HepG2 (cell line): ENCODE measurements around the gene PTCD3. TPM values are rescaled to one million over a fixed set of nuclear protein-coding genes. Genes with fewer than 3 reads are reported as not detected.

Source experiments
- ATAC-seq: fragments of 200-7000 bp; cut with Tn5 transposase; 3 replicates; pipeline ENCODE4 v1.9.1; 2020; ENCODE audit warnings: mild to moderate bottlenecking, moderate library complexity
- BruUV-seq: library from RNA; stranded (reverse); fragments of 400-500 nt; replicated peaks from 2 replicates; lab custom pipeline; 2021; lab: Mats Ljungman, UMichigan
- CTCF ChIA-PET: fragments of 300-600 bp; formaldehyde crosslinking; extraction: SDS; loops from one replicate; lab custom pipeline; 2021; ENCODE audit warnings: low total read pairs, inconsistent platforms, low intra/inter-chr PET ratio; lab: Yijun Ruan, JAX
- POLR2A ChIA-PET: fragments of 350-600 bp; sonication (Branson Sonifier 250); formaldehyde crosslinking; loops from one replicate; lab custom pipeline; 2020; ENCODE audit warnings: antibody characterized with exemption, inconsistent platforms; lab: Yijun Ruan, JAX
- DNase-seq: peaks from one replicate; pipeline ENCODE4 v3.0.0-alpha.2; 2015; ENCODE audit warnings: low spot score
- FAIRE-seq: peaks from 3 replicates; lab custom pipeline; 2011; peaks lifted over from hg19 to GRCh38; lab: Jason Lieb, UNC
- H2AFZ ChIP-seq: one replicate; pipeline ENCODE4 v1.6.1; 2011; ENCODE audit warnings: low read length, inconsistent platforms
- H3K27ac ChIP-seq: fragments of 300-600 bp; 3 replicates; pipeline ENCODE4 v1.8.0; 2011; ENCODE audit warnings: mixed run types, mild to moderate bottlenecking, mixed read lengths, low read length, inconsistent platforms; ENCODE audit not compliant: insufficient read depth; ENCODE audit errors: extremely low read length
- H3K27me3 ChIP-seq, 2 experiments: fragments of 200-600 bp in 1 of 2; 2 replicates in 1 of 2; 3 replicates in 1 of 2; pipeline versions ENCODE4 v1.6.0 to v1.8.0; 2011; ENCODE audit warnings: low read length in 2 of 2, mild to moderate bottlenecking in 2 of 2, moderate library complexity in 2 of 2, inconsistent platforms in 1 of 2; ENCODE audit not compliant: insufficient read depth in 2 of 2, control insufficient read depth in 1 of 2
- H3K36me3 ChIP-seq, 2 experiments: fragments of 200-600 bp in 1 of 2; replicated peaks in 1 of 2; 2 replicates in 1 of 2; 3 replicates in 1 of 2; pipeline versions ENCODE4 v1.5.1 to v1.8.0; 2011; ENCODE audit warnings: low read length in 2 of 2, inconsistent platforms in 1 of 2; ENCODE audit not compliant: insufficient read depth in 2 of 2, control insufficient read depth in 1 of 2
- H3K4me1 ChIP-seq: 2 replicates; pipeline ENCODE4 v1.5.1; 2012; ENCODE audit warnings: low read length, inconsistent platforms; ENCODE audit not compliant: insufficient read depth
- H3K4me2 ChIP-seq: 2 replicates; pipeline ENCODE4 v1.6.0; 2011; ENCODE audit warnings: low read depth, low read length, inconsistent platforms
- H3K4me3 ChIP-seq, 3 experiments: fragments of 200-600 bp in 1 of 3; sonication (generic), shearing (Covaris generic) in 1 of 3; replicated peaks in 1 of 3; 2 replicates each; pipeline ENCODE4 v1.5.1; 2011 to 2016; ENCODE audit warnings: low read length in 3 of 3, inconsistent platforms in 2 of 3, low read depth in 2 of 3, mild to moderate bottlenecking in 2 of 3, control low read depth in 1 of 3, mixed read lengths in 1 of 3; ENCODE audit not compliant: insufficient read depth in 1 of 3
- H3K79me2 ChIP-seq: one replicate; pipeline ENCODE4 v1.6.1; 2011; ENCODE audit warnings: low read length, inconsistent platforms; ENCODE audit not compliant: insufficient read depth
- H3K9ac ChIP-seq: 2 replicates; pipeline ENCODE4 v1.6.0; 2011; ENCODE audit warnings: mild to moderate bottlenecking, low read depth, low read length, inconsistent platforms; ENCODE audit not compliant: insufficient read depth
- H3K9me3 ChIP-seq: 2 replicates; pipeline ENCODE4 v1.5.1; 2012; ENCODE audit warnings: mild to moderate bottlenecking, low read length
- H4K20me1 ChIP-seq: 2 replicates; pipeline ENCODE4 v1.6.0; 2011; ENCODE audit warnings: inconsistent platforms, mild to moderate bottlenecking, low read length, moderate library complexity; ENCODE audit not compliant: insufficient read depth
- ARNTL ChIP-seq: sonication (generic); formaldehyde crosslinking; IDR thresholded peaks from 2 replicates; pipeline ENCODE4 v1.4.0; 2020; ENCODE audit warnings: mild to moderate bottlenecking, missing genetic modification reagents
- ATF7 ChIP-seq, 2 experiments: fragments of 450-650 bp in 1 of 2; sonication (generic) in 1 of 2; formaldehyde crosslinking in 1 of 2; IDR thresholded peaks; 2 replicates each; pipeline versions ENCODE4 v1.4.0 to v1.6.1; 2016 to 2020; ENCODE audit warnings: antibody characterized with exemption in 1 of 2, mild to moderate bottlenecking in 1 of 2, missing genetic modification reagents in 1 of 2
- FOSL2 ChIP-seq: sonication (generic); formaldehyde crosslinking; IDR thresholded peaks from 2 replicates; pipeline ENCODE4 v1.4.0; 2020; ENCODE audit warnings: missing genetic modification reagents
- GATAD1 ChIP-seq: IDR thresholded peaks from 2 replicates; pipeline ENCODE4 v1.6.1; 2016; ENCODE audit warnings: missing genetic modification reagents, missing compliant biosample characterization
- GMEB1 ChIP-seq: sonication (generic); formaldehyde crosslinking; IDR thresholded peaks from 2 replicates; pipeline ENCODE4 v1.5.1; 2020; ENCODE audit warnings: missing genetic modification reagents, mild to moderate bottlenecking, borderline replicate concordance
- NFIC ChIP-seq: IDR thresholded peaks from 2 replicates; pipeline ENCODE4 v1.6.1; 2012; ENCODE audit warnings: mild to moderate bottlenecking, low read length, inconsistent platforms
- NFRKB ChIP-seq: fragments of 450-650 bp; IDR thresholded peaks from 2 replicates; pipeline ENCODE4 v1.6.1; 2017
- NFYC ChIP-seq: IDR thresholded peaks from 2 replicates; pipeline ENCODE4 v1.6.1; 2016; ENCODE audit warnings: missing genetic modification reagents, missing compliant biosample characterization
- POLR2A ChIP-seq, 2 experiments: IDR thresholded peaks; 2 replicates each; pipeline ENCODE4 v1.6.1; 2011; ENCODE audit warnings: low read depth in 2 of 2, low read length in 2 of 2, mild to moderate bottlenecking in 1 of 2, moderate library complexity in 1 of 2; ENCODE audit not compliant: insufficient read depth in 1 of 2
- RBAK ChIP-seq: sonication (generic); formaldehyde crosslinking; IDR thresholded peaks from 2 replicates; pipeline ENCODE4 v1.5.1; 2020; ENCODE audit warnings: mild to moderate bottlenecking, missing genetic modification reagents
- SMAD3 ChIP-seq: sonication (generic); formaldehyde crosslinking; IDR thresholded peaks from 2 replicates; pipeline ENCODE4 v1.4.0; 2020; ENCODE audit warnings: missing genetic modification reagents
- SMARCC2 ChIP-seq: fragments of 450-650 bp; IDR thresholded peaks from 2 replicates; pipeline ENCODE4 v1.6.1; 2017; ENCODE audit warnings: antibody characterized with exemption, mild to moderate bottlenecking
- SRSF9 ChIP-seq: fragments of 200-400 bp; formaldehyde crosslinking; IDR thresholded peaks from 2 replicates; pipeline ENCODE4 v1.6.1; 2018; ENCODE audit warnings: borderline replicate concordance, mild to moderate bottlenecking, low read depth, low read length; ENCODE audit not compliant: insufficient read depth, poor library complexity, severe bottlenecking
- THAP8 ChIP-seq: sonication (generic); formaldehyde crosslinking; IDR thresholded peaks from 2 replicates; pipeline ENCODE4 v1.5.1; 2020; ENCODE audit warnings: missing genetic modification reagents, mild to moderate bottlenecking, borderline replicate concordance
- ZKSCAN1 ChIP-seq: fragments of 150-350 bp; IDR thresholded peaks from 2 replicates; pipeline ENCODE4 v1.6.1; 2014; ENCODE audit warnings: low read length
- ZNF138 ChIP-seq: sonication (generic); formaldehyde crosslinking; IDR thresholded peaks from 2 replicates; pipeline ENCODE4 v1.5.0; 2020; ENCODE audit warnings: mild to moderate bottlenecking, low read depth, missing genetic modification reagents
- ZNF510 ChIP-seq: sonication (generic); formaldehyde crosslinking; IDR thresholded peaks from 2 replicates; pipeline ENCODE4 v1.4.0; 2020; ENCODE audit warnings: low read depth, mild to moderate bottlenecking, missing genetic modification reagents
- ZNF530 ChIP-seq: sonication (generic); formaldehyde crosslinking; IDR thresholded peaks from 2 replicates; pipeline ENCODE4 v1.5.0; 2020; ENCODE audit warnings: low read depth, mild to moderate bottlenecking, missing genetic modification reagents
- in situ Hi-C: cut with HindIII; loops from 2 replicates; pipeline ENCODE4 v1.10.0; 2017; ENCODE audit warnings: low pct_unique_long_range_greater_than_20kb; ENCODE audit not compliant: extremely low pct_ligation_motif_present
- intact Hi-C: fragments of 100-400 bp; cut with micrococcal nuclease; formaldehyde crosslinking; loops from one replicate; pipeline ENCODE4 v1.10.0; 2022; ENCODE audit not compliant: unreplicated experiment
- polyA plus RNA-seq, 8 experiments: library from polyadenylated mRNA; depleted of rRNA in 3 of 8; stranded (reverse) in 7 of 8; unstranded in 1 of 8; fragments of >200 nt; fragmentation: Illumina TruSeq in 4 of 8; extraction: Trizol in 4 of 8; gene quantifications; 2 replicates each; pipeline versions ENCODE4 v1.2.1 to v1.2.3, GENCODE V29; 2011 to 2016; ENCODE audit warnings: low read depth in 4 of 8, missing spikeins in 1 of 8, mixed read lengths in 1 of 8; ENCODE audit not compliant: insufficient read depth in 1 of 8
- total RNA-seq, 5 experiments: library from RNA; depleted of rRNA; stranded (reverse); fragments of >200 nt; fragmentation: Illumina TruSeq; extraction: Trizol; gene quantifications; 2 replicates each; pipeline ENCODE4 v1.2.3, GENCODE V29; 2016; ENCODE audit warnings: low read depth in 1 of 5

Gene PTCD3
- total and polyA plus RNA-seq, 2 of the 13 experiments (the other 11 are each of a cell fraction or from before 2014, with no cell fraction given) = 124 to 309 TPM

- Histone ChIP-seq H3K4me1 (peaks cover 16% of the 10 kb centered on the region; the same call in 1 of the 2 replicates), H3K36me3 (peaks cover 1 to 39% of the 10 kb centered on the region in 2 experiments; a peak in 4 of 5 replicates), H4K20me1 (peaks cover 10% of the 10 kb centered on the region), H3K9me3 (no peaks in the 10 kb centered on the region), H3K79me2 (peaks cover 97% of the 10 kb centered on the region), H2AFZ (no peak overlapping the region)
- peak; percentile 25; the same call in 2 of the 3 replicates for ATAC-seq
- in situ Hi-C loops (no loop called here), intact Hi-C loops (no loop called here)
- no peak for FAIRE-seq
- CTCF ChIA-PET = no interaction called here
- POLR2A ChIA-PET = interaction anchor here (1.9 kb wide), 1 partner anchor 9 kb away, joined by 7 read pairs; the partner anchor contains the start of gene IMMT
- DNase-seq = no peak
- TF ChIP-seq RBAK (CRISPR knock-in tag) (no peak), GMEB1 (no peak), SMARCC2 (no peak), POLR2A (IDR thresholded peaks at IDR 0.05; ENCODE audit: insufficient read depth in 1 of 2, low read depth in 2 of 2, low read length in 2 of 2) (no peak), FOSL2 (CRISPR knock-in tag) (no peak), NFYC (CRISPR knock-in tag) (no peak), ZNF510 (no peak), SMAD3 (CRISPR knock-in tag) (no peak), SRSF9 (no peak), THAP8 (no peak), ZNF138 (CRISPR knock-in tag) (no peak), ZKSCAN1 (no peak), NFIC (no peak), ARNTL (CRISPR knock-in tag) (no peak), ZNF530 (no peak), ATF7 (IDR thresholded peaks at IDR 0.05) (no peak), ATF7 (CRISPR knock-in tag; IDR thresholded peaks at IDR 0.05) (no peak), GATAD1 (CRISPR knock-in tag) (no peak), NFRKB (no peak)
- TF ChIP-seq, all 625 proteins: peak for 0
- BruUV-seq = no TSS peak
- H3K27ac ChIP-seq = no peak overlapping the region
- no peak overlapping the region for H3K4me2 ChIP-seq
- no peak overlapping the region for H3K4me3 ChIP-seq
- no peaks in the 10 kb centered on the region for H3K27me3 ChIP-seq
- no peak overlapping the region for H3K9ac ChIP-seq
Observed at GRCh38 chr2:86186431-86186830, 80.4 kb downstream of the PTCD3 start.
